ENCODE results near the gene IPO11.
"Not testable (repeated sequence)": the region's sequence is repeated elsewhere in the genome, so short reads cannot be mapped to it uniquely, and the experiment has no call there.

IPO11 gene

DNA sequence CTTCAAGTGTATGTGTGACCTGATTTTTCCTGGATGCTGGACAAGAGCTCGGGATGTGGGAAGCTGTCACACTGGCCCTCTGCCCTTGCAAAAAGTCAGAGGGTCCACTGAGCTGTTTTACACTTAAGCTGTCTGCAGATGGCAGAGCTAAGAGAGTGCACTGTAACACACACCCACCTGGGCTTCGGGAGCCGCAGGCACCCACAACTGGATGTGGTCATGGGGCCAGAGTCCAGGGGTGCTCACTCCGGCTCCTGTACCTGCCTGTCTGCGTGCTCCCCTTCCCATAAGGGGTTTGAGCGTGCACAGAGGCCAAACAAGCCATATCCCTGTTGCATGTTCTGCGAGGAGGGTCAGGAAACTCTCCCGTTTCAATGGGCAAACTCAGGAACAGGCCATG is 248.6 kb downstream of the IPO11 start:
- no peaks in the 10 kb centered on the region for H3K27me3 Mint-ChIP-seq (ENCODE audit: low read depth)
- H3K4me3 Mint-ChIP-seq: no peak overlapping the region
- H3K27ac Mint-ChIP-seq: no peak overlapping the region
- H3K36me3 Mint-ChIP-seq (ENCODE audit: low read depth): no peaks in the 10 kb centered on the region
- H3K9me3 Mint-ChIP-seq: peaks cover 17% of the 10 kb centered on the region
- TF ChIP-seq, protein P1, sequence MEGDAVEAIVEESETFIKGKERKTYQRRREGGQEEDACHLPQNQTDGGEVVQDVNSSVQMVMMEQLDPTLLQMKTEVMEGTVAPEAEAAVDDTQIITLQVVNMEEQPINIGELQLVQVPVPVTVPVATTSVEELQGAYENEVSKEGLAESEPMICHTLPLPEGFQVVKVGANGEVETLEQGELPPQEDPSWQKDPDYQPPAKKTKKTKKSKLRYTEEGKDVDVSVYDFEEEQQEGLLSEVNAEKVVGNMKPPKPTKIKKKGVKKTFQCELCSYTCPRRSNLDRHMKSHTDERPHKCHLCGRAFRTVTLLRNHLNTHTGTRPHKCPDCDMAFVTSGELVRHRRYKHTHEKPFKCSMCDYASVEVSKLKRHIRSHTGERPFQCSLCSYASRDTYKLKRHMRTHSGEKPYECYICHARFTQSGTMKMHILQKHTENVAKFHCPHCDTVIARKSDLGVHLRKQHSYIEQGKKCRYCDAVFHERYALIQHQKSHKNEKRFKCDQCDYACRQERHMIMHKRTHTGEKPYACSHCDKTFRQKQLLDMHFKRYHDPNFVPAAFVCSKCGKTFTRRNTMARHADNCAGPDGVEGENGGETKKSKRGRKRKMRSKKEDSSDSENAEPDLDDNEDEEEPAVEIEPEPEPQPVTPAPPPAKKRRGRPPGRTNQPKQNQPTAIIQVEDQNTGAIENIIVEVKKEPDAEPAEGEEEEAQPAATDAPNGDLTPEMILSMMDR (IDR thresholded peaks at IDR 0.05; ENCODE audit: unreplicated experiment in 3 of 3): no peak
- H3K4me1 Mint-ChIP-seq: no peaks in the 10 kb centered on the region

DNA sequence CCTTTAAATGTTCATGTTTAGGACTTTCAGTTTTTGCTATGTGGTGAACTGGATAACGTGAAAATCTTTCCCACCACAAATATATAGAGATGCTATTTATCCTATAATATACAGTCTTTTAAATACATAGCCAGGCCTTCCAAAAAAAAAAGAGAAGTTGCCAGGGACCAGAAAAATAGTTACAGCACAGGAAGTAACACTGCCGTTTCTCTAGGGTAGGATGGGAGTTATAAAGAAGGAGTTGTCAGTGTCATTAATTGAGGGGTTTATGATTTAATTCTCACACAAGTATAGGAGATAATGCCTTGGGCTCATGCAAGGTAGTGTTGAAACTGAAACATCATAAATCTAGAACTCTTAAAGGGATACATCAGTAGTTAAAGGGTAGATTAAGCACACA is 250.0 kb downstream of the IPO11 start:
- Mint-ChIP-seq H3K27me3 (ENCODE audit: low read depth) (no peaks in the 10 kb centered on the region), H3K4me3 (no peak overlapping the region), H3K36me3 (ENCODE audit: low read depth) (no peaks in the 10 kb centered on the region), H3K4me1 (no peaks in the 10 kb centered on the region), H3K9me3 (peaks cover 16% of the 10 kb centered on the region), H3K27ac (no peak overlapping the region)
- TF ChIP-seq, protein P1 (IDR thresholded peaks at IDR 0.05; ENCODE audit: unreplicated experiment in 3 of 3): no peak

DNA sequence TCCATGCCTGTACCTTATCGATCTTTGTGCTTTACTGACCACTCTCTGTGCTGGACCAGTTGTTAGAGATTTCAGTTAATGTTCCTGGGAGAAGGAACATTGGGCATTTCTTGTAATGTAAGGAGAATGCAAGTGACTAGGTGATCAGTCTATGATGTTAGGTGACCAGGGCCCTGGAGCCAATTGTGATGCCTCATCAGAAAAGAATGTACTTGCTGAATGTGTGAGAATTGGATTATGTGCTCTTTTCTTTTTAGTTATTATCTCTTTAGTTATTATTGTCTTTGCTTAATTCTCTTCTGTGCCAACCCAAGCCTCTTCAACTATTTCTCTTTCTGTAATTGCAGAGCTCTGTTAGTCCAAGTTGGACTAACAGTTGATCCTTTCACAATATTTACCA is 258.9 kb downstream of the IPO11 start:
- H3K36me3 Mint-ChIP-seq (ENCODE audit: low read depth): no peaks in the 10 kb centered on the region
- H3K4me1 Mint-ChIP-seq: no peaks in the 10 kb centered on the region
- H3K27ac Mint-ChIP-seq: no peak overlapping the region
- peaks cover 5% of the 10 kb centered on the region for H3K27me3 Mint-ChIP-seq (ENCODE audit: low read depth)
- peaks cover 9% of the 10 kb centered on the region for H3K9me3 Mint-ChIP-seq
- TF ChIP-seq, protein P1 (IDR thresholded peaks at IDR 0.05; ENCODE audit: unreplicated experiment in 3 of 3): no peak
- no peak overlapping the region for H3K4me3 Mint-ChIP-seq

DNA sequence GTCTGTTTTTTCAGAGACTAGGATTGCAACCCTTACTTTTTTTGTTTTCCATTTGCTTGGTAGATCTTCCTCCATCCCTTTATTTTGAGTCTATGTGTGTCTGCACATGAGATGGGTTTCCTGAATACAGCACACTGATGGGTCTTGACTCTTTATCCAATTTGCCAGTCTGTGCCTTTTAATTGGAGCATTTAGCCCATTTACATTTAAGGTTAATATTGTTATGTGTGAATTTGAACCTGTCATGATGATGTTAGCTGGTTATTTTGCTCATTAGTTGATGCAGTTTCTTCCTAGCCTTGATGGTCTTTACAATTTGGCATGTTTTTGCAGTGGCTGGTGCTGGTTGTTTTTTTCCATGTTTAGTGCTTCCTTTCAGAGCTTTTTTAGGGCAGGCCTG is 264.0 kb downstream of the IPO11 start:
- H3K9me3 Mint-ChIP-seq: peaks cover 26% of the 10 kb centered on the region
- H3K36me3 Mint-ChIP-seq (ENCODE audit: low read depth); H3K27me3 Mint-ChIP-seq (ENCODE audit: low read depth); H3K4me1 Mint-ChIP-seq; H3K27ac Mint-ChIP-seq; H3K4me3 Mint-ChIP-seq: not testable (repeated sequence)

All from nephron (organoid).